Colonic mucosa (tissue), 4 donors: ENCODE measurements around the gene ETFBKMT. TPM values are rescaled to one million over a fixed set of nuclear protein-coding genes. Genes with fewer than 3 reads are reported as not detected.

Source experiments
- DNase-seq: peaks from one replicate; pipeline ENCODE4 v3.0.0-alpha.2; 2020
- H3K27ac ChIP-seq: fragments of 200-600 bp; one replicate; pipeline ENCODE4 v1.8.0; 2021
- H3K27me3 ChIP-seq: fragments of 200-600 bp; one replicate; pipeline ENCODE4 v1.8.0; 2021
- H3K36me3 ChIP-seq: fragments of 200-600 bp; one replicate; pipeline ENCODE4 v1.8.0; 2021
- H3K4me1 ChIP-seq: fragments of 200-600 bp; one replicate; pipeline ENCODE4 v1.8.0; 2021; ENCODE audit warnings: mild to moderate bottlenecking
- H3K4me3 ChIP-seq: fragments of 200-600 bp; one replicate; pipeline ENCODE4 v1.8.0; 2021
- H3K9ac ChIP-seq, 2 donors: one replicate each; pipeline ENCODE4 v1.7.0; 2013; ENCODE audit warnings: control low read depth in 2 of 2, low read depth in 2 of 2, low read length in 2 of 2
- H3K9me3 ChIP-seq: fragments of 200-600 bp; one replicate; pipeline ENCODE4 v1.8.0; 2021
- CTCF ChIP-seq: fragments of 200-600 bp; IDR thresholded peaks from one replicate; pipeline ENCODE4 v1.8.0; 2022; ENCODE audit warnings: antibody characterized with exemption, mild to moderate bottlenecking
- intact Hi-C: fragments of 100-400 bp; cut with DNase I; formaldehyde crosslinking; loops from one replicate; pipeline ENCODE4 v1.14.1; 2022
- total RNA-seq, 2 donors: library from RNA; stranded (reverse); fragmentation: NEBNext Ultra II Directional in 1 of 2; extraction: Animal tissue kit (Norgen Biotek cat#: 25700) in 1 of 2; gene quantifications; one replicate each; pipeline ENCODE4 v1.2.1, GENCODE V29; 2021
- donor health status: healthy.
- donor health status: DM: no; HTN: no; CAD: no.
- donor health status: DM: no; HTN: no; CAD: no.

Gene ETFBKMT
- total RNA-seq, 2 donors from 2014 or later: 3.7 to 5.2 TPM

- no peaks in the 10 kb centered on the region for H3K27me3 ChIP-seq
- no peaks in the 10 kb centered on the region for H3K36me3 ChIP-seq
- TF ChIP-seq CTCF: no peak
- no peak for DNase-seq
- no peaks in the 10 kb centered on the region for H3K9me3 ChIP-seq
- intact Hi-C loops: no loop called here
- H3K27ac ChIP-seq: no peak overlapping the region
- H3K9ac ChIP-seq: no peak overlapping the region
- H3K4me1 ChIP-seq: no peaks in the 10 kb centered on the region
- no peak overlapping the region for H3K4me3 ChIP-seq
Measured at GRCh38 chr12:31647086-31647491, 12.4 kb upstream of the ETFBKMT start.

GRCh38 chr12:31650918-31651317 is 8.6 kb upstream of the ETFBKMT start:
- DNase-seq: peak; percentile 65
- Histone ChIP-seq H3K27me3 (no peaks in the 10 kb centered on the region), H3K4me3 (no peak overlapping the region), H3K36me3 (no peaks in the 10 kb centered on the region), H3K9ac (peak overlapping the region in 1 of 2 donors; percentile 7), H3K27ac (peak overlapping the region; percentile 45), H3K4me1 (no peaks in the 10 kb centered on the region), H3K9me3 (no peaks in the 10 kb centered on the region)
- no peak for TF ChIP-seq CTCF
- intact Hi-C loops: loop anchor here (5.0 to 10.0 kb wide), 2 partner anchors 414 to 661 kb away; no protein-coding TSS in a partner anchor

GRCh38 chr12:31651893-31652521 is 7.5 kb upstream of the ETFBKMT start:
- intact Hi-C loops: loop anchor here (5.0 to 10.0 kb wide), 2 partner anchors 413 to 660 kb away; no protein-coding TSS in a partner anchor
- no peaks in the 10 kb centered on the region for H3K4me1 ChIP-seq
- DNase-seq: no peak
- no peaks in the 10 kb centered on the region for H3K27me3 ChIP-seq
- no peak overlapping the region for H3K27ac ChIP-seq
- no peaks in the 10 kb centered on the region for H3K36me3 ChIP-seq
- TF ChIP-seq CTCF: no peak
- H3K9me3 ChIP-seq: no peaks in the 10 kb centered on the region
- no peak overlapping the region for H3K9ac ChIP-seq
- no peak overlapping the region for H3K4me3 ChIP-seq

- Histone ChIP-seq H3K4me1 (no peaks in the 10 kb centered on the region), H3K36me3 (no peaks in the 10 kb centered on the region), H3K9ac (no peak overlapping the region), H3K9me3 (no peaks in the 10 kb centered on the region), H3K27ac (no peak overlapping the region), H3K27me3 (no peaks in the 10 kb centered on the region), H3K4me3 (no peak overlapping the region)
- no peak for TF ChIP-seq CTCF
- intact Hi-C loops: loop anchor here (5.0 to 10.0 kb wide), 3 partner anchors 72 to 410 kb away; partner anchors contain the start of genes AMN1 and RESF1
- DNase-seq: no peak
Measured at GRCh38 chr12:31655208-31655607, 4.3 kb upstream of the ETFBKMT start.

- Histone ChIP-seq H3K9ac (no peak overlapping the region), H3K36me3 (no peaks in the 10 kb centered on the region), H3K4me1 (no peaks in the 10 kb centered on the region), H3K27me3 (no peaks in the 10 kb centered on the region), H3K27ac (no peak overlapping the region), H3K4me3 (no peak overlapping the region), H3K9me3 (no peaks in the 10 kb centered on the region)
- TF ChIP-seq CTCF: no peak
- intact Hi-C loops: loop anchor here (5.0 to 10.0 kb wide), 3 partner anchors 72 to 409 kb away; partner anchors contain the start of genes AMN1 and RESF1
- DNase-seq: no peak
Measured at GRCh38 chr12:31655792-31656191, 3.7 kb upstream of the ETFBKMT start.
